Measurements from ENCODE around the gene METTL17. TPM values are rescaled to one million over a fixed set of nuclear protein-coding genes. Genes with fewer than 3 reads are reported as not detected.

METTL17 gene
- total and polyA plus RNA-seq, 2 donors (not counting 3 experiments of a cell fraction or from before 2014, with no cell fraction given): 60.6 to 90.6 TPM

- ChIA-PET POLR2A (no interaction called here), CTCF (interaction anchor here (1.0 to 3.4 kb wide), 5 partner anchors 16 to 141 kb away, joined by 3 to 23 read pairs (median 5); no protein-coding TSS in a partner anchor)
- DNase-seq (ENCODE audit: low read depth, low spot score): no peak
- Histone ChIP-seq H4K20me1 (replicated peaks; ENCODE audit: control insufficient read depth, extremely low read depth, insufficient read depth, low read length) (no peaks in the 10 kb centered on the region), H3K9ac (replicated peaks; ENCODE audit: extremely low read depth, insufficient read depth, low read length) (no peak within 1 kb of the TSS), H3K36me3 (ENCODE audit: control insufficient read depth in 2 of 2, extremely low read depth in 1 of 2, insufficient read depth in 2 of 2, low read length in 2 of 2) (peaks cover 14 to 17% of the 10 kb centered on the region in 2 experiments), H3K4me3 (replicated peaks in 1 of 3; ENCODE audit: insufficient read depth in 1 of 3, low read depth in 1 of 3, low read length in 3 of 3) (no peak within 1 kb of the TSS), H3K27me3 (ENCODE audit: control insufficient read depth in 2 of 2, insufficient read depth in 2 of 2, low read length in 2 of 2) (no peaks in the 10 kb centered on the region), H2AFZ (ENCODE audit: low read depth, low read length) (no peak within 1 kb of the TSS), H3K79me2 (ENCODE audit: control insufficient read depth, insufficient read depth, low read length) (no peaks in the 10 kb centered on the region), H3K4me2 (ENCODE audit: insufficient read depth, low read length) (no peak within 1 kb of the TSS), H3K9me1 (replicated peaks; ENCODE audit: control insufficient read depth, extremely low read depth, insufficient read depth, low read length) (no peaks in the 10 kb centered on the region), H3K9me3 (replicated peaks; ENCODE audit: control insufficient read depth, insufficient read depth, low read length) (no peaks in the 10 kb centered on the region), H3K27ac (ENCODE audit: insufficient read depth, low read depth, low read length) (no peak within 1 kb of the TSS), H3K4me1 (ENCODE audit: control insufficient read depth, extremely low read depth, insufficient read depth, low read length) (no peaks in the 10 kb centered on the region)
- no peak for TF ChIP-seq MYC (IDR thresholded peaks at IDR 0.05; ENCODE audit: low read depth, low read length)
- TF ChIP-seq GATA2 (IDR thresholded peaks at IDR 0.05; ENCODE audit: insufficient read depth, insufficient read length, low read depth, low read length): no peak
- no peak for TF ChIP-seq FOS (IDR thresholded peaks at IDR 0.05; ENCODE audit: borderline replicate concordance, insufficient read depth, low read length)
- TF ChIP-seq POLR2AphosphoS5 (IDR thresholded peaks at IDR 0.05; ENCODE audit: insufficient read depth, low read depth, low read length): no peak
- TF ChIP-seq MAX (IDR thresholded peaks at IDR 0.05; ENCODE audit: insufficient read depth, insufficient read length): no peak
- TF ChIP-seq EZH2 (IDR thresholded peaks at IDR 0.05; ENCODE audit: borderline replicate concordance, low read depth, low read length, severe bottlenecking): no peak
- no peak for TF ChIP-seq JUN (IDR thresholded peaks at IDR 0.05; ENCODE audit: borderline replicate concordance, insufficient read depth, insufficient read length, low read depth)
- no peak for TF ChIP-seq CTCF (IDR thresholded peaks at IDR 0.05; ENCODE audit: extremely low read depth in 1 of 2, insufficient read depth in 1 of 2, low read depth in 1 of 2, low read length in 2 of 2)
- intact Hi-C loops (cut with micrococcal nuclease) (no loop called here), dilution Hi-C loops (cut with MboI; ENCODE audit: extremely low pct_ligation_motif_present, low sequenced_read_pairs) (no loop called here)
- FAIRE-seq: no peak
- BruUV-seq (replicated peaks): no TSS peak
These were observed 9.0 kb downstream of the METTL17 start, which contains the start of gene SLC39A2 for GRCh38 chr14:20998674-20999366. TSS of gene SLC39A2 (plus strand) at chr14:20999293. CDS start at chr14:20999447, 154 bp downstream.

All from endothelial cell of umbilical vein (primary cell).